A549 (cell line): ENCODE results near the gene HTRA2.

Source experiments
- EP300 ChIP-seq, 2 experiments: fragments of >200 bp; sonication (Bioruptor Twin); formaldehyde crosslinking; IDR thresholded peaks; 2 replicates in 1 of 2; 3 replicates in 1 of 2; pipeline ENCODE4 v1.6.1; 2016 to 2017
- NPAS2 ChIP-seq: fragments of 250-450 bp; sonication (Bioruptor Pico); IDR thresholded peaks from 2 replicates; pipeline ENCODE4 v1.8.0; 2022; ENCODE audit warnings: mild to moderate bottlenecking, moderate library complexity, borderline replicate concordance
- POLR2A ChIP-seq: IDR thresholded peaks from 2 replicates; pipeline ENCODE4 v1.6.1; 2012; ENCODE audit warnings: mild to moderate bottlenecking, low read length
- RAD21 ChIP-seq, 2 experiments: fragments of >200 bp in 1 of 2; sonication (Bioruptor Twin) in 1 of 2; formaldehyde crosslinking in 1 of 2; IDR thresholded peaks in 1 of 2; conservative IDR thresholded peaks in 1 of 2; 2 replicates in 1 of 2; 3 replicates in 1 of 2; pipeline ENCODE4 v1.6.1; 2012 to 2018; ENCODE audit warnings: inconsistent platforms in 1 of 2
- RCOR1 ChIP-seq: fragments of 150-350 bp; IDR thresholded peaks from 2 replicates; pipeline ENCODE4 v1.6.1; 2014; ENCODE audit warnings: antibody characterized with exemption, low read length, low read depth
- RFX5 ChIP-seq: fragments of 450-650 bp; IDR thresholded peaks from 2 replicates; pipeline ENCODE4 v1.7.1; 2014; ENCODE audit warnings: antibody characterized with exemption, mild to moderate bottlenecking, moderate library complexity
- SREBF2 ChIP-seq: fragments of 450-650 bp; IDR thresholded peaks from 2 replicates; pipeline ENCODE4 v1.6.1; 2014; ENCODE audit warnings: mild to moderate bottlenecking, moderate library complexity
- USF2 ChIP-seq: fragments of 450-650 bp; IDR thresholded peaks from 2 replicates; pipeline ENCODE4 v1.6.1; 2014; ENCODE audit warnings: antibody characterized with exemption
- TF ChIP-seq, protein P1 (sequence below): fragments of 200-600 bp; sonication (generic); IDR thresholded peaks from 2 replicates; pipeline ENCODE4 v1.6.1; 2016; ENCODE audit warnings: antibody characterized with exemption, mild to moderate bottlenecking, moderate library complexity
- TF ChIP-seq, protein P2 (sequence below): fragments of >200 bp; sonication (Bioruptor Twin); formaldehyde crosslinking; IDR thresholded peaks from 3 replicates; pipeline ENCODE4 v1.5.1; 2016
- TF ChIP-seq, protein P3 (sequence below): fragments of 150-350 bp; IDR thresholded peaks from 2 replicates; pipeline ENCODE4 v1.6.1; 2014; ENCODE audit warnings: low read depth, mild to moderate bottlenecking, low read length
- TF ChIP-seq, protein P4 (sequence below): IDR thresholded peaks from 2 replicates; pipeline ENCODE4 v1.6.1; 2012; ENCODE audit warnings: low read depth, borderline replicate concordance

- TF ChIP-seq, protein P1, sequence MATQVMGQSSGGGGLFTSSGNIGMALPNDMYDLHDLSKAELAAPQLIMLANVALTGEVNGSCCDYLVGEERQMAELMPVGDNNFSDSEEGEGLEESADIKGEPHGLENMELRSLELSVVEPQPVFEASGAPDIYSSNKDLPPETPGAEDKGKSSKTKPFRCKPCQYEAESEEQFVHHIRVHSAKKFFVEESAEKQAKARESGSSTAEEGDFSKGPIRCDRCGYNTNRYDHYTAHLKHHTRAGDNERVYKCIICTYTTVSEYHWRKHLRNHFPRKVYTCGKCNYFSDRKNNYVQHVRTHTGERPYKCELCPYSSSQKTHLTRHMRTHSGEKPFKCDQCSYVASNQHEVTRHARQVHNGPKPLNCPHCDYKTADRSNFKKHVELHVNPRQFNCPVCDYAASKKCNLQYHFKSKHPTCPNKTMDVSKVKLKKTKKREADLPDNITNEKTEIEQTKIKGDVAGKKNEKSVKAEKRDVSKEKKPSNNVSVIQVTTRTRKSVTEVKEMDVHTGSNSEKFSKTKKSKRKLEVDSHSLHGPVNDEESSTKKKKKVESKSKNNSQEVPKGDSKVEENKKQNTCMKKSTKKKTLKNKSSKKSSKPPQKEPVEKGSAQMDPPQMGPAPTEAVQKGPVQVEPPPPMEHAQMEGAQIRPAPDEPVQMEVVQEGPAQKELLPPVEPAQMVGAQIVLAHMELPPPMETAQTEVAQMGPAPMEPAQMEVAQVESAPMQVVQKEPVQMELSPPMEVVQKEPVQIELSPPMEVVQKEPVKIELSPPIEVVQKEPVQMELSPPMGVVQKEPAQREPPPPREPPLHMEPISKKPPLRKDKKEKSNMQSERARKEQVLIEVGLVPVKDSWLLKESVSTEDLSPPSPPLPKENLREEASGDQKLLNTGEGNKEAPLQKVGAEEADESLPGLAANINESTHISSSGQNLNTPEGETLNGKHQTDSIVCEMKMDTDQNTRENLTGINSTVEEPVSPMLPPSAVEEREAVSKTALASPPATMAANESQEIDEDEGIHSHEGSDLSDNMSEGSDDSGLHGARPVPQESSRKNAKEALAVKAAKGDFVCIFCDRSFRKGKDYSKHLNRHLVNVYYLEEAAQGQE: no peak
- TF ChIP-seq, protein P2, sequence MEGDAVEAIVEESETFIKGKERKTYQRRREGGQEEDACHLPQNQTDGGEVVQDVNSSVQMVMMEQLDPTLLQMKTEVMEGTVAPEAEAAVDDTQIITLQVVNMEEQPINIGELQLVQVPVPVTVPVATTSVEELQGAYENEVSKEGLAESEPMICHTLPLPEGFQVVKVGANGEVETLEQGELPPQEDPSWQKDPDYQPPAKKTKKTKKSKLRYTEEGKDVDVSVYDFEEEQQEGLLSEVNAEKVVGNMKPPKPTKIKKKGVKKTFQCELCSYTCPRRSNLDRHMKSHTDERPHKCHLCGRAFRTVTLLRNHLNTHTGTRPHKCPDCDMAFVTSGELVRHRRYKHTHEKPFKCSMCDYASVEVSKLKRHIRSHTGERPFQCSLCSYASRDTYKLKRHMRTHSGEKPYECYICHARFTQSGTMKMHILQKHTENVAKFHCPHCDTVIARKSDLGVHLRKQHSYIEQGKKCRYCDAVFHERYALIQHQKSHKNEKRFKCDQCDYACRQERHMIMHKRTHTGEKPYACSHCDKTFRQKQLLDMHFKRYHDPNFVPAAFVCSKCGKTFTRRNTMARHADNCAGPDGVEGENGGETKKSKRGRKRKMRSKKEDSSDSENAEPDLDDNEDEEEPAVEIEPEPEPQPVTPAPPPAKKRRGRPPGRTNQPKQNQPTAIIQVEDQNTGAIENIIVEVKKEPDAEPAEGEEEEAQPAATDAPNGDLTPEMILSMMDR: no peak
- no peak for TF ChIP-seq RAD21 (conservative IDR thresholded peaks at IDR 0.05 in 1 of 2, IDR thresholded peaks at IDR 0.05 in 1 of 2)
- no peak for TF ChIP-seq EP300 (IDR thresholded peaks at IDR 0.05)
- no peak for TF ChIP-seq SREBF2
- TF ChIP-seq, protein P3, sequence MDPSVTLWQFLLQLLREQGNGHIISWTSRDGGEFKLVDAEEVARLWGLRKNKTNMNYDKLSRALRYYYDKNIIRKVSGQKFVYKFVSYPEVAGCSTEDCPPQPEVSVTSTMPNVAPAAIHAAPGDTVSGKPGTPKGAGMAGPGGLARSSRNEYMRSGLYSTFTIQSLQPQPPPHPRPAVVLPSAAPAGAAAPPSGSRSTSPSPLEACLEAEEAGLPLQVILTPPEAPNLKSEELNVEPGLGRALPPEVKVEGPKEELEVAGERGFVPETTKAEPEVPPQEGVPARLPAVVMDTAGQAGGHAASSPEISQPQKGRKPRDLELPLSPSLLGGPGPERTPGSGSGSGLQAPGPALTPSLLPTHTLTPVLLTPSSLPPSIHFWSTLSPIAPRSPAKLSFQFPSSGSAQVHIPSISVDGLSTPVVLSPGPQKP: no peak
- TF ChIP-seq USF2: no peak
- TF ChIP-seq, protein P4, sequence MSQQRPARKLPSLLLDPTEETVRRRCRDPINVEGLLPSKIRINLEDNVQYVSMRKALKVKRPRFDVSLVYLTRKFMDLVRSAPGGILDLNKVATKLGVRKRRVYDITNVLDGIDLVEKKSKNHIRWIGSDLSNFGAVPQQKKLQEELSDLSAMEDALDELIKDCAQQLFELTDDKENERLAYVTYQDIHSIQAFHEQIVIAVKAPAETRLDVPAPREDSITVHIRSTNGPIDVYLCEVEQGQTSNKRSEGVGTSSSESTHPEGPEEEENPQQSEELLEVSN: no peak
- TF ChIP-seq RFX5: no peak
- TF ChIP-seq POLR2A: no peak
- no peak for TF ChIP-seq RCOR1
- TF ChIP-seq NPAS2 (CRISPR knock-in tag): no peak
Measured at GRCh38 chr2:74515981-74516633, 13.6 kb upstream of the HTRA2 start.
